ENCODE data around the gene TRIM39.

TRIM39 gene

GRCh38 chr6:30326526-30327231 lies at the start of gene TRIM39:
Gene TRIM39 (plus strand): TSS chr6:30326927. CDS start chr6:30329318, 2,391 bp downstream.
- TF ChIP-seq, protein P1, sequence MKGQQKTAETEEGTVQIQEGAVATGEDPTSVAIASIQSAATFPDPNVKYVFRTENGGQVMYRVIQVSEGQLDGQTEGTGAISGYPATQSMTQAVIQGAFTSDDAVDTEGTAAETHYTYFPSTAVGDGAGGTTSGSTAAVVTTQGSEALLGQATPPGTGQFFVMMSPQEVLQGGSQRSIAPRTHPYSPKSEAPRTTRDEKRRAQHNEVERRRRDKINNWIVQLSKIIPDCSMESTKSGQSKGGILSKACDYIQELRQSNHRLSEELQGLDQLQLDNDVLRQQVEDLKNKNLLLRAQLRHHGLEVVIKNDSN (IDR thresholded peaks at IDR 0.05) = no peak
- TF ChIP-seq CREB1 (IDR thresholded peaks at IDR 0.05; ENCODE audit: low read depth) = peak; percentile 80; the same call in 1 of the 2 replicates
- TF ChIP-seq YY1 (IDR thresholded peaks at IDR 0.05; ENCODE audit: low read depth) = no peak; the same call in 1 of the 2 replicates
- TF ChIP-seq TAF1 (IDR thresholded peaks at IDR 0.05; ENCODE audit: low read depth) = no peak; the same call in 1 of the 2 replicates
- no peak for TF ChIP-seq EP300 (IDR thresholded peaks at IDR 0.05; ENCODE audit: borderline replicate concordance)
- no peak for TF ChIP-seq CEBPB (IDR thresholded peaks at IDR 0.05)
- no peak for TF ChIP-seq NFIC (IDR thresholded peaks at IDR 0.05)
- TF ChIP-seq, protein P2, sequence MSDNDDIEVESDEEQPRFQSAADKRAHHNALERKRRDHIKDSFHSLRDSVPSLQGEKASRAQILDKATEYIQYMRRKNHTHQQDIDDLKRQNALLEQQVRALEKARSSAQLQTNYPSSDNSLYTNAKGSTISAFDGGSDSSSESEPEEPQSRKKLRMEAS (IDR thresholded peaks at IDR 0.05) = peak; percentile 30; the same call in 1 of the 2 replicates
- TF ChIP-seq ZBTB7A (IDR thresholded peaks at IDR 0.05; ENCODE audit: low read depth) = 0 out of 2 replicates have a peak, but pooled peaks have one; percentile 12
- TF ChIP-seq TEAD4 (IDR thresholded peaks at IDR 0.05) = no peak
- TF ChIP-seq EGR1 (IDR thresholded peaks at IDR 0.05) = peak; percentile 45; the same call in 1 of the 2 replicates
- no peak for TF ChIP-seq RAD21 (IDR thresholded peaks at IDR 0.05; ENCODE audit: low read depth)
- no peak; the same call in 1 of the 2 replicates for TF ChIP-seq TCF12 (IDR thresholded peaks at IDR 0.05; ENCODE audit: low read depth)

- TF ChIP-seq, protein P2 (IDR thresholded peaks at IDR 0.05) = no peak
- TF ChIP-seq, protein P3, sequence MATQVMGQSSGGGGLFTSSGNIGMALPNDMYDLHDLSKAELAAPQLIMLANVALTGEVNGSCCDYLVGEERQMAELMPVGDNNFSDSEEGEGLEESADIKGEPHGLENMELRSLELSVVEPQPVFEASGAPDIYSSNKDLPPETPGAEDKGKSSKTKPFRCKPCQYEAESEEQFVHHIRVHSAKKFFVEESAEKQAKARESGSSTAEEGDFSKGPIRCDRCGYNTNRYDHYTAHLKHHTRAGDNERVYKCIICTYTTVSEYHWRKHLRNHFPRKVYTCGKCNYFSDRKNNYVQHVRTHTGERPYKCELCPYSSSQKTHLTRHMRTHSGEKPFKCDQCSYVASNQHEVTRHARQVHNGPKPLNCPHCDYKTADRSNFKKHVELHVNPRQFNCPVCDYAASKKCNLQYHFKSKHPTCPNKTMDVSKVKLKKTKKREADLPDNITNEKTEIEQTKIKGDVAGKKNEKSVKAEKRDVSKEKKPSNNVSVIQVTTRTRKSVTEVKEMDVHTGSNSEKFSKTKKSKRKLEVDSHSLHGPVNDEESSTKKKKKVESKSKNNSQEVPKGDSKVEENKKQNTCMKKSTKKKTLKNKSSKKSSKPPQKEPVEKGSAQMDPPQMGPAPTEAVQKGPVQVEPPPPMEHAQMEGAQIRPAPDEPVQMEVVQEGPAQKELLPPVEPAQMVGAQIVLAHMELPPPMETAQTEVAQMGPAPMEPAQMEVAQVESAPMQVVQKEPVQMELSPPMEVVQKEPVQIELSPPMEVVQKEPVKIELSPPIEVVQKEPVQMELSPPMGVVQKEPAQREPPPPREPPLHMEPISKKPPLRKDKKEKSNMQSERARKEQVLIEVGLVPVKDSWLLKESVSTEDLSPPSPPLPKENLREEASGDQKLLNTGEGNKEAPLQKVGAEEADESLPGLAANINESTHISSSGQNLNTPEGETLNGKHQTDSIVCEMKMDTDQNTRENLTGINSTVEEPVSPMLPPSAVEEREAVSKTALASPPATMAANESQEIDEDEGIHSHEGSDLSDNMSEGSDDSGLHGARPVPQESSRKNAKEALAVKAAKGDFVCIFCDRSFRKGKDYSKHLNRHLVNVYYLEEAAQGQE (IDR thresholded peaks at IDR 0.05; ENCODE audit: low read depth) = peak; percentile 65
These were observed 44.2 kb upstream of the TRIM39 start for GRCh38 chr6:30282522-30282921.

- TF ChIP-seq RAD21 (IDR thresholded peaks at IDR 0.05; ENCODE audit: low read depth) (no peak), CREB1 (IDR thresholded peaks at IDR 0.05; ENCODE audit: low read depth) (no peak), TCF12 (IDR thresholded peaks at IDR 0.05; ENCODE audit: low read depth) (no peak), CEBPB (IDR thresholded peaks at IDR 0.05) (no peak), YY1 (IDR thresholded peaks at IDR 0.05; ENCODE audit: low read depth) (no peak), TAF1 (IDR thresholded peaks at IDR 0.05; ENCODE audit: low read depth) (no peak), ZBTB7A (IDR thresholded peaks at IDR 0.05; ENCODE audit: low read depth) (no peak), TEAD4 (IDR thresholded peaks at IDR 0.05) (no peak)
These were observed 43.0 kb upstream of the TRIM39 start for GRCh38 chr6:30283761-30284160.

DNA sequence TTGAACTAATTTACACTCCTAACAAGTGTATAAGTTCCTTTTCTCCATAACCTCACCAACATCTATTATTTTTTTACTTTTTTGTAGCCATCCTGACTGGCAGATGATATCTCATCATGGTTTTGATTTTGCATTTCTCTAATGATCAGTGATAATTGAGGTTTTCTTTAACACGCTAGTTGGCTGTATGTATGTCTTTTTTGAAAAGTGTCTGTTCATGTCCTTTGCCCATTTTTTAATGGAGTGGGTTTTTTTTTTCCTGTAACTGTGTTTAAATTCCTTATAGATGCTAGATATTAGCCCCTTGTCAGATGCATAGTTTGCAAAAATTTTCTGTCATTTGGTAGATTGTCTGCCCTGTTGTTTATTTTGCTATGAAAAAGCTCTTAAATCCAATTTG lies 39.6 kb upstream of the TRIM39 start:
- TF ChIP-seq TEAD4 (IDR thresholded peaks at IDR 0.05) (no peak), FOXM1 (IDR thresholded peaks at IDR 0.05; ENCODE audit: borderline replicate concordance, low read depth) (no peak), YY1 (IDR thresholded peaks at IDR 0.05; ENCODE audit: low read depth) (no peak), TAF1 (IDR thresholded peaks at IDR 0.05; ENCODE audit: low read depth) (no peak), ZBTB7A (IDR thresholded peaks at IDR 0.05; ENCODE audit: low read depth) (no peak), CREB1 (IDR thresholded peaks at IDR 0.05; ENCODE audit: low read depth) (no peak)
- TF ChIP-seq, protein P3 (IDR thresholded peaks at IDR 0.05; ENCODE audit: low read depth) = no peak
- TF ChIP-seq, protein P1 (IDR thresholded peaks at IDR 0.05) = no peak

- TF ChIP-seq, protein P2 (IDR thresholded peaks at IDR 0.05) = no peak
- TF ChIP-seq TEAD4 (IDR thresholded peaks at IDR 0.05) = no peak
- no peak for TF ChIP-seq NFIC (IDR thresholded peaks at IDR 0.05)
- TF ChIP-seq FOXM1 (IDR thresholded peaks at IDR 0.05; ENCODE audit: borderline replicate concordance, low read depth) = no peak
- TF ChIP-seq, protein P3 (IDR thresholded peaks at IDR 0.05; ENCODE audit: low read depth) = no peak
- no peak for TF ChIP-seq ZBTB7A (IDR thresholded peaks at IDR 0.05; ENCODE audit: low read depth)
- no peak for TF ChIP-seq YY1 (IDR thresholded peaks at IDR 0.05; ENCODE audit: low read depth)
- no peak for TF ChIP-seq EP300 (IDR thresholded peaks at IDR 0.05; ENCODE audit: borderline replicate concordance)
- no peak for TF ChIP-seq CREB1 (IDR thresholded peaks at IDR 0.05; ENCODE audit: low read depth)
- TF ChIP-seq CEBPB (IDR thresholded peaks at IDR 0.05) = no peak
These were observed 30.9 kb upstream of the TRIM39 start for GRCh38 chr6:30295837-30296236.
